Lung (tissue), 12 donors: ENCODE data around the gene AADACL2. TPM values are rescaled to one million over a fixed set of nuclear protein-coding genes. Genes with fewer than 3 reads are reported as not detected.
A peak's percentile ranks its signal among the peaks of the same experiment; 100 is the strongest.

Experiments used
- ATAC-seq: fragments of 200-7000 bp; cut with Tn5 transposase; one replicate; pipeline ENCODE4 v1.9.1; 2020; ENCODE audit warnings: moderate number of reproducible peaks; ENCODE audit not compliant: insufficient read depth, low FRiP score
- DNase-seq, 3 donors: peaks; one replicate each; pipeline ENCODE4 v3.0.0-alpha.2; 2013 to 2017
- H3K27ac ChIP-seq, 2 donors: one replicate each; pipeline ENCODE4 v1.5.1; 2013; ENCODE audit warnings: mild to moderate bottlenecking in 2 of 2, moderate library complexity in 2 of 2, control low read depth in 1 of 2, inconsistent platforms in 1 of 2, low read depth in 1 of 2, low read length in 1 of 2
- H3K27me3 ChIP-seq, 3 donors: one replicate each; pipeline ENCODE4 v1.5.1; 2013; ENCODE audit warnings: low read length in 2 of 3; ENCODE audit not compliant: control insufficient read depth in 3 of 3, insufficient read depth in 3 of 3
- H3K36me3 ChIP-seq, 4 donors: one replicate each; pipeline ENCODE4 v1.5.1; 2013; ENCODE audit warnings: low read length in 4 of 4, mild to moderate bottlenecking in 1 of 4, moderate library complexity in 1 of 4; ENCODE audit not compliant: control insufficient read depth in 4 of 4, insufficient read depth in 4 of 4
- H3K4me1 ChIP-seq, 5 donors: one replicate each; pipeline ENCODE4 v1.5.1; 2013; ENCODE audit warnings: low read length in 5 of 5, mild to moderate bottlenecking in 2 of 5, moderate library complexity in 1 of 5; ENCODE audit not compliant: control insufficient read depth in 5 of 5, insufficient read depth in 5 of 5
- H3K4me3 ChIP-seq: one replicate; pipeline ENCODE4 v1.5.1; 2013; ENCODE audit warnings: mild to moderate bottlenecking, control low read depth, moderate library complexity
- H3K9ac ChIP-seq, 2 donors: one replicate each; pipeline ENCODE4 v1.5.1; 2013; ENCODE audit warnings: low read length in 2 of 2, control low read depth in 1 of 2; ENCODE audit not compliant: insufficient read depth in 1 of 2
- H3K9me3 ChIP-seq, 4 donors: one replicate each; pipeline ENCODE4 v1.5.1; 2013; ENCODE audit warnings: low read length in 3 of 4, mild to moderate bottlenecking in 1 of 4, moderate library complexity in 1 of 4; ENCODE audit not compliant: control insufficient read depth in 4 of 4, insufficient read depth in 3 of 4
- WGBS, 2 donors: extraction: QIAGEN DNeasy Blood & Tissue Kit; methylation state at CpG; one replicate each; pipeline ENCODE4 v1.1.7; 2013; 5-methylcytosine and 5-hydroxymethylcytosine counted together
- polyA plus RNA-seq, 2 donors: library from polyadenylated mRNA; stranded (reverse); fragments of 200-250 nt; gene quantifications; one replicate each; pipeline ENCODE4 v1.2.1, GENCODE V29; 2013
- total RNA-seq, 2 donors: library from RNA; depleted of rRNA in 1 of 2; stranded (reverse); fragments of >200 nt in 1 of 2; gene quantifications; one replicate each; pipeline ENCODE4 v1.2.1, GENCODE V29; 2014 to 2021
- TF ChIP-seq, protein P1 (sequence below): IDR thresholded peaks from 2 replicates; pipeline ENCODE4 v1.5.1; 2012; ENCODE audit warnings: mild to moderate bottlenecking; ENCODE audit errors: control extremely low read depth, extremely low read depth
- donor health status: control.
- donor health status: control.
- donor health status: Bipolar disorder and iron deficiency.
- donor health status: healthy.
- donor health status: DM: yes; HTN: yes; CAD: no.

Gene AADACL2
- total and polyA plus RNA-seq, 4 donors, result 0.14 TPM; not detected in 3

DNA sequence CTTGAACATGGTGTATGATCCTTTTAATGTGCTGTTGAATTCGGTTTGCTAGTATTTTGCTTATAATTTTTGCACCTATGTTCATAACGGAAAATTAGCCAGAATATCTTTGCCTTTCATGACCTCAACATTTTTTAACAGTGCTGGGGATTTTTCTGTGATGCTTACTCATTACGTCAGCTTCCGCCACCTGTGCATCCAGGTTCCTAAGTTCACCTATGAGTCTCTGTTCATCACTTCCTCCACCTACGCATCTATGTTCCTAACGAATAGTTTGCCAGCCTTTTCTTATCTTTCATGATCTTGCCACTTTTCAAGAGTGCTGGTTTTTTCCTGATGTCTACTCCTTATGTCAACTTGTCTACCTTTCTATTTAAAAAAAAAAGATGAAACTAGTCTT, 16.5 kb downstream of the AADACL2 start:
- Histone ChIP-seq H3K4me1 (no peaks in the 10 kb centered on the region), H3K9ac (no peak overlapping the region), H3K27ac (no peak overlapping the region), H3K36me3 (no peaks in the 10 kb centered on the region), H3K9me3 (peaks cover 0 to 4% (median 0%) of the 10 kb centered on the region in 4 donors), H3K27me3 (no peaks in the 10 kb centered on the region), H3K4me3 (no peak overlapping the region)
- TF ChIP-seq, protein P1, sequence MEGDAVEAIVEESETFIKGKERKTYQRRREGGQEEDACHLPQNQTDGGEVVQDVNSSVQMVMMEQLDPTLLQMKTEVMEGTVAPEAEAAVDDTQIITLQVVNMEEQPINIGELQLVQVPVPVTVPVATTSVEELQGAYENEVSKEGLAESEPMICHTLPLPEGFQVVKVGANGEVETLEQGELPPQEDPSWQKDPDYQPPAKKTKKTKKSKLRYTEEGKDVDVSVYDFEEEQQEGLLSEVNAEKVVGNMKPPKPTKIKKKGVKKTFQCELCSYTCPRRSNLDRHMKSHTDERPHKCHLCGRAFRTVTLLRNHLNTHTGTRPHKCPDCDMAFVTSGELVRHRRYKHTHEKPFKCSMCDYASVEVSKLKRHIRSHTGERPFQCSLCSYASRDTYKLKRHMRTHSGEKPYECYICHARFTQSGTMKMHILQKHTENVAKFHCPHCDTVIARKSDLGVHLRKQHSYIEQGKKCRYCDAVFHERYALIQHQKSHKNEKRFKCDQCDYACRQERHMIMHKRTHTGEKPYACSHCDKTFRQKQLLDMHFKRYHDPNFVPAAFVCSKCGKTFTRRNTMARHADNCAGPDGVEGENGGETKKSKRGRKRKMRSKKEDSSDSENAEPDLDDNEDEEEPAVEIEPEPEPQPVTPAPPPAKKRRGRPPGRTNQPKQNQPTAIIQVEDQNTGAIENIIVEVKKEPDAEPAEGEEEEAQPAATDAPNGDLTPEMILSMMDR, result no peak
- ATAC-seq, result no peak
- 85 to 91% methylated on average over 6 of the region's 6 CpGs for WGBS, 2 donors
- no peak for DNase-seq

DNA sequence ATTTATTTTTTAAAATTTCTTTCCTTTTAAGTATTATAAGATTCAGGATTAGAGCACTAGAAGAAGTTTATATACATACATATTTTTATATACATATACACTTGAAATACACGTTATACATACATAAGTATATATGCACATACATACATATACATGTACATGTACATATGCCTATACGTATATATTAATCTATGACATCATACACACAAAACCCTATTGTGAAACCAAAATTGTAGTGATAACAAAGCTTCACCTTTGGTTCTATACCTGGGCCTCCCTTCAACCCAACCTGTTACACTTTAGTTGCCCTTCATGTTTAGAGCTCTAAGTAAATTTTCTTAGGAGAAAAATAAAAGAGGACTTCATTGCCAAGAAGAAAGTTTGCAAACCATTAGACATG, 17.0 kb downstream of the AADACL2 start:
- Histone ChIP-seq H3K27me3 (no peaks in the 10 kb centered on the region), H3K27ac (no peak overlapping the region), H3K9me3 (peaks cover 0 to 4% (median 0%) of the 10 kb centered on the region in 4 donors), H3K4me1 (no peaks in the 10 kb centered on the region), H3K9ac (no peak overlapping the region), H3K36me3 (no peaks in the 10 kb centered on the region), H3K4me3 (no peak overlapping the region)
- TF ChIP-seq, protein P1, result no peak
- WGBS, 2 donors, result 70 to 71% methylated on average over 2 of the region's 2 CpGs
- ATAC-seq, result no peak
- DNase-seq, result no peak

DNA sequence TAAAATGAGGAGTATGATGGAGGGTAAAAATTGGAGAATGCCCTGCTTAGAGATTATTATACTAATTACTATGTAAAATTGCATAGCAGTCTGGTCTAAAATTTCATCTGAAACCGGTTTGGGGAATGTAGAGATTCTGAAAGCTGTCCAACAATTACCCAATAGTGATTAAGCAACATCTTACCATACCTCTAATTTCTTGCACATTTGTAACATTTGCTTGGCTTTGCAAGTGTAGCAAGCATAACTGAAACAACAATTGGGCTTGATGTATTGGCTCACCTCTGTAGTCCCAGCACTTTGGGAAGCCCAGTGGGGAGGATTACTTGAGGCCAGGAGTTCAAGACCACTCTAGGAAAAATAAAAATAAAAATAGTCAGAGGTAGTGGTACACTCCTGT, 17.4 kb downstream of the AADACL2 start:
- no peak overlapping the region for H3K27ac ChIP-seq
- H3K4me1 ChIP-seq, result no peaks in the 10 kb centered on the region
- no peaks in the 10 kb centered on the region for H3K27me3 ChIP-seq
- DNase-seq (peak in 2 of 3 donors; percentile 42 to 77), ATAC-seq (no peak)
- no peak overlapping the region for H3K4me3 ChIP-seq
- peaks cover 0 to 4% (median 0%) of the 10 kb centered on the region in 4 donors for H3K9me3 ChIP-seq
- H3K36me3 ChIP-seq, result no peaks in the 10 kb centered on the region
- H3K9ac ChIP-seq, result no peak overlapping the region
- 19 to 26% methylated on average over 1 of the region's 1 CpG for WGBS, 2 donors
- TF ChIP-seq, protein P1, result no peak

DNA sequence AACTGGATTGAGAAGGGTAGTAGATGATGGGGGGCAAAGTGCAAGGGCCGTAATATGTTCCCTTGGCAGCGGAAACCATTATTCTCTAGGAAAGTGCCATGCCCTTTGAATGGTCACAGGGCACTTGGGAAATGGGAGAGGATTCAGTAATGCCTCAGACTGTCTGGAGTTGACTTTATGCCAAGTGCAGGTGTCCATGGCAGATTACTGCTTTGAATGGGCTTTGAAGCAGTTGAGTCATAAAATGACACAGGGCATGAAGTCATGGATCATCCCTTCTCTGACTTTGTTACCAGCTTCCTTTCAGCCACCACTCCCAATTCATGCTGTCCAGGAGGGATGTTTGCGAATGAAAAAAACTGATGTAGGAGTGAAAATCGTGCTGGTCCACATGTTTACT, 20.1 kb downstream of the AADACL2 start:
- 93 to 95% methylated on average over 4 of the region's 4 CpGs for WGBS, 2 donors
- TF ChIP-seq, protein P1, result no peak
- Histone ChIP-seq H3K9me3 (no peaks in the 10 kb centered on the region), H3K27me3 (no peaks in the 10 kb centered on the region), H3K4me3 (no peak overlapping the region), H3K36me3 (no peaks in the 10 kb centered on the region), H3K9ac (no peak overlapping the region), H3K4me1 (no peaks in the 10 kb centered on the region), H3K27ac (no peak overlapping the region)
- ATAC-seq (no peak), DNase-seq (no peak)
